HepG2 (cell line): Measurements from ENCODE around the gene TVP23A.

Source experiments
- CCAR2 ChIP-seq: fragments of 200-400 bp; formaldehyde crosslinking; optimal IDR thresholded peaks from 2 replicates; pipeline ENCODE3; 2018; ENCODE audit warnings: low read depth, mild to moderate bottlenecking, low read length, moderate library complexity
- HNF4G ChIP-seq, 2 experiments: sonication (generic) in 1 of 2; formaldehyde crosslinking in 1 of 2; IDR thresholded peaks; 2 replicates each; pipeline versions ENCODE4 v1.4.0 to v1.6.1; 2011 to 2020; ENCODE audit warnings: borderline replicate concordance in 2 of 2, low read depth in 2 of 2, mild to moderate bottlenecking in 2 of 2, low read length in 1 of 2, missing genetic modification reagents in 1 of 2, moderate library complexity in 1 of 2
- MAFG ChIP-seq: sonication (generic); formaldehyde crosslinking; IDR thresholded peaks from 2 replicates; pipeline ENCODE4 v1.5.1; 2020; ENCODE audit warnings: mild to moderate bottlenecking, missing genetic modification reagents
- ZNF766 ChIP-seq: sonication (generic); formaldehyde crosslinking; IDR thresholded peaks from 2 replicates; pipeline ENCODE4 v1.5.0; 2020; ENCODE audit warnings: missing genetic modification reagents, borderline replicate concordance

DNA sequence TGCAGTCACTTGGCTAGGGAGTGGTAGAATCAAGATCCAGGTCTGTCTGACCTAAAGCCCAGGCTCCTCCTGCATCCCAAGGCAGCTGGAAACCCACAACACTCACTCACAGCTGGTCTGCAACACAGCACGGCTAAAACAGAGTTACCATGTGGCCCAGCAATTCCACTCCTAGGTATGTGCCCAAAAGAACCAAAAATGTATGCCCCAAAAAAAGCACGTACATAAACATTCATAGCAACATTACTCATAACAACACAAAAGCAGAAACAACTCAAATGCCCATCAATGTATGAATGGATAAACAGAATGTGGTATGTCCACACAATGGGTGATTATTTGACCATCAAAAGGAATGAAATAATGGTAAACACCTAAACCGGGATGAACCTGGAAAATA lies 8.9 kb downstream of the TVP23A start:
- TF ChIP-seq HNF4G (IDR thresholded peaks at IDR 0.05; ENCODE audit: borderline replicate concordance, low read depth, low read length), result no peak
- no peak for TF ChIP-seq HNF4G (CRISPR knock-in tag; IDR thresholded peaks at IDR 0.05; ENCODE audit: borderline replicate concordance, low read depth)
- TF ChIP-seq MAFG (CRISPR knock-in tag), result no peak
- TF ChIP-seq CCAR2, result no peak
- no peak for TF ChIP-seq ZNF766 (CRISPR knock-in tag)
